ENCODE measurements around the gene MCF2L.

The MCF2L gene

DNA sequence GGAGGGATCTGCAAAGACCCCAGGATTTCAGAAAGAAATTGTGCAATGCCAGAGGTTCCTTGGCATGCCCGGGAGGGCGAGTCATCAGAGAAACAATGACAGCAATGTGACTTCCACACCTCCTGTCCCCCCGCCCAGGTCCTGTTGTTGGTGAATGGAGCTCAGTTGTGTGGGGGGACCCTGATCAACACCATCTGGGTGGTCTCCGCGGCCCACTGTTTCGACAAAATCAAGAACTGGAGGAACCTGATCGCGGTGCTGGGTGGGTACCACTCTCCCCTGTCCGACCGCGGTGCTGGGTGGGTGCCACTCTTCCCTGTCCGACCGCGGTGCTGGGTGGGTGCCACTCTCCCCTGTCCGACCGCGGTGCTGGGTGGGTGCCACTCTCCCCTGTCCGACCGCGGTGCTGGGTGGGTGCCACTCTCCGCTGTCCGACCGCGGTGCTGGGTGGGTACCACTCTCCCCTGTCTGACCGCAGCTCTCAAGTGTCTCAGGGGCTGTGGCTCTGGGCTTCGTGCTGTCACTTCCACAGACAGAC lies 148.4 kb downstream of the MCF2L start:
- no peak overlapping the region for H3K27ac ChIP-seq (replicated peaks)
- no peak overlapping the region for H3K4me3 ChIP-seq (replicated peaks; ENCODE audit: insufficient read depth, low read length)
- H3K27me3 ChIP-seq (ENCODE audit: insufficient read depth, poor library complexity, severe bottlenecking): peaks cover 16% of the 10 kb centered on the region
- no peak for DNase-seq (ENCODE audit: low read depth in 1 of 2, low spot score in 1 of 2)
- TF ChIP-seq POLR2AphosphoS5 (IDR thresholded peaks at IDR 0.05; ENCODE audit: low read depth) (no peak), GABPA (IDR thresholded peaks at IDR 0.05; ENCODE audit: low read depth) (no peak), SPI1 (IDR thresholded peaks at IDR 0.05; ENCODE audit: borderline replicate concordance, low read depth) (no peak), REST (IDR thresholded peaks at IDR 0.05; ENCODE audit: insufficient replicate concordance, low read depth) (no peak)
- TF ChIP-seq, protein P1, sequence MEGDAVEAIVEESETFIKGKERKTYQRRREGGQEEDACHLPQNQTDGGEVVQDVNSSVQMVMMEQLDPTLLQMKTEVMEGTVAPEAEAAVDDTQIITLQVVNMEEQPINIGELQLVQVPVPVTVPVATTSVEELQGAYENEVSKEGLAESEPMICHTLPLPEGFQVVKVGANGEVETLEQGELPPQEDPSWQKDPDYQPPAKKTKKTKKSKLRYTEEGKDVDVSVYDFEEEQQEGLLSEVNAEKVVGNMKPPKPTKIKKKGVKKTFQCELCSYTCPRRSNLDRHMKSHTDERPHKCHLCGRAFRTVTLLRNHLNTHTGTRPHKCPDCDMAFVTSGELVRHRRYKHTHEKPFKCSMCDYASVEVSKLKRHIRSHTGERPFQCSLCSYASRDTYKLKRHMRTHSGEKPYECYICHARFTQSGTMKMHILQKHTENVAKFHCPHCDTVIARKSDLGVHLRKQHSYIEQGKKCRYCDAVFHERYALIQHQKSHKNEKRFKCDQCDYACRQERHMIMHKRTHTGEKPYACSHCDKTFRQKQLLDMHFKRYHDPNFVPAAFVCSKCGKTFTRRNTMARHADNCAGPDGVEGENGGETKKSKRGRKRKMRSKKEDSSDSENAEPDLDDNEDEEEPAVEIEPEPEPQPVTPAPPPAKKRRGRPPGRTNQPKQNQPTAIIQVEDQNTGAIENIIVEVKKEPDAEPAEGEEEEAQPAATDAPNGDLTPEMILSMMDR (IDR thresholded peaks at IDR 0.05; ENCODE audit: insufficient read depth, low read length): no peak

DNA sequence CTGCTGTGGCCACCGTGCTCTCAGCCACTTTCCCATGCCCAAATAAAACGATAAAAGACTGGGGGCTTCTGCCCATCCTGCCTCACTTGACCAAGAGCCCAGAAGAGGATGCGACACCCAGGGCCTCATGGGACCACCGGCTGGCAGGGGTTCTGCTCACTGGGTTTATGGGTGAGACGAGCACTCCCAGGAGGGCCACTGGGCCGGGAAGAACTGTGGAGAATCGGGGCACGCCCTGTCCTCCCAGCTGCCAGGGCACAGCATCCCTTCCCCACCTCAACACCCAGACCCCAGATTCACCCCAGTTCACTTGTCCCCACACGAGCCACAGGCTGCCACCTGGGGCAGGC lies 148.9 kb downstream of the MCF2L start:
- no peak for TF ChIP-seq GABPA (IDR thresholded peaks at IDR 0.05; ENCODE audit: low read depth)
- TF ChIP-seq, protein P1 (IDR thresholded peaks at IDR 0.05; ENCODE audit: insufficient read depth, low read length): no peak
- Histone ChIP-seq H3K27me3 (ENCODE audit: insufficient read depth, poor library complexity, severe bottlenecking) (peaks cover 16% of the 10 kb centered on the region), H3K4me3 (replicated peaks; ENCODE audit: insufficient read depth, low read length) (no peak overlapping the region), H3K27ac (replicated peaks) (no peak overlapping the region)
- no peak for DNase-seq (ENCODE audit: low read depth in 1 of 2, low spot score in 1 of 2)

DNA sequence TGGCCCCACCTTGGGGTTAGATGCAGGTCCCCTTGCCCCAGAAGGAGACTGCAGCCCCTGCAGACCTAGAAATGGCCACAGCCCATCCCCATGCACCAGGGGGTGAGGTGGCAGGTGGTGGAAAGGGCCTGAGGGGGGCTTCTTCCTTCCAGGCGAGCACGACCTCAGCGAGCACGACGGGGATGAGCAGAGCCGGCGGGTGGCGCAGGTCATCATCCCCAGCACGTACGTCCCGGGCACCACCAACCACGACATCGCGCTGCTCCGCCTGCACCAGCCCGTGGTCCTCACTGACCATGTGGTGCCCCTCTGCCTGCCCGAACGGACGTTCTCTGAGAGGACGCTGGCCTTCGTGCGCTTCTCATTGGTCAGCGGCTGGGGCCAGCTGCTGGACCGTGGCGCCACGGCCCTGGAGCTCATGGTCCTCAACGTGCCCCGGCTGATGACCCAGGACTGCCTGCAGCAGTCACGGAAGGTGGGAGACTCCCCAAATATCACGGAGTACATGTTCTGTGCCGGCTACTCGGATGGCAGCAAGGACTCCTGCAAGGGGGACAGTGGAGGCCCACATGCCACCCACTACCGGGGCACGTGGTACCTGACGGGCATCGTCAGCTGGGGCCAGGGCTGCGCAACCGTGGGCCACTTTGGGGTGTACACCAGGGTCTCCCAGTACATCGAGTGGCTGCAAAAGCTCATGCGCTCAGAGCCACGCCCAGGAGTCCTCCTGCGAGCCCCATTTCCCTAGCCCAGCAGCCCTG lies 149.4 kb downstream of the MCF2L start:
- no peak for DNase-seq (ENCODE audit: low read depth in 1 of 2, low spot score in 1 of 2)
- Histone ChIP-seq H3K27ac (replicated peaks) (no peak overlapping the region), H3K4me3 (replicated peaks; ENCODE audit: insufficient read depth, low read length) (no peak overlapping the region), H3K27me3 (ENCODE audit: insufficient read depth, poor library complexity, severe bottlenecking) (peaks cover 10% of the 10 kb centered on the region)
- TF ChIP-seq SPI1 (IDR thresholded peaks at IDR 0.05; ENCODE audit: borderline replicate concordance, low read depth) (no peak), GABPA (IDR thresholded peaks at IDR 0.05; ENCODE audit: low read depth) (no peak)
- TF ChIP-seq, protein P1 (IDR thresholded peaks at IDR 0.05; ENCODE audit: insufficient read depth, low read length): no peak

GRCh38 chr13:113119166-113119821 lies 150.3 kb downstream of the MCF2L start:
- DNase-seq (ENCODE audit: low read depth in 1 of 2, low spot score in 1 of 2): no peak
- Histone ChIP-seq H3K27ac (replicated peaks) (no peak overlapping the region), H3K4me3 (replicated peaks; ENCODE audit: insufficient read depth, low read length) (no peak overlapping the region), H3K27me3 (ENCODE audit: insufficient read depth, poor library complexity, severe bottlenecking) (peaks cover 5% of the 10 kb centered on the region)
- TF ChIP-seq SPI1 (IDR thresholded peaks at IDR 0.05; ENCODE audit: borderline replicate concordance, low read depth): no peak

DNA sequence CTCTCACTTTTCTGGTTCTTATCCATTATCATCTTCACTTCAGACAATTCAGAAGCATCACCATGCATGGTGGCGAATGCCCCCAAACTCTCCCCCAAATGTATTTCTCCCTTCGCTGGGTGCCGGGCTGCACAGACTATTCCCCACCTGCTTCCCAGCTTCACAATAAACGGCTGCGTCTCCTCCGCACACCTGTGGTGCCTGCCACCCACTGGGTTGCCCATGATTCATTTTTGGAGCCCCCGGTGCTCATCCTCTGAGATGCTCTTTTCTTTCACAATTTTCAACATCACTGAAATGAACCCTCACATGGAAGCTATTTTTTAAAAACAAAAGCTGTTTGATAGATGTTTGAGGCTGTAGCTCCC lies 150.8 kb downstream of the MCF2L start:
- H3K27ac ChIP-seq (replicated peaks): no peak overlapping the region
- H3K27me3 ChIP-seq (ENCODE audit: insufficient read depth, poor library complexity, severe bottlenecking): peaks cover 2% of the 10 kb centered on the region
- TF ChIP-seq GABPA (IDR thresholded peaks at IDR 0.05; ENCODE audit: low read depth): no peak
- DNase-seq (ENCODE audit: low read depth in 1 of 2, low spot score in 1 of 2): no peak
- no peak overlapping the region for H3K4me3 ChIP-seq (replicated peaks; ENCODE audit: insufficient read depth, low read length)

All from HL-60 (cell line).